Measurements from ENCODE around the gene SIX3.

Gene SIX3

GRCh38 chr2:44941551-44942234 lies at the start of gene SIX3:
TSS of gene SIX3 (plus strand) at chr2:44941702. CDS start at chr2:44942105, 403 bp downstream.
- peak; percentile 38 to 40 for DNase-seq

- no peak for DNase-seq
Observed at GRCh38 chr2:44894058-44894457, 47.4 kb upstream of the SIX3 start.

- no peak for DNase-seq
Observed at GRCh38 chr2:44895061-44895460, 46.4 kb upstream of the SIX3 start.

GRCh38 chr2:44897406-44897805 lies 44.1 kb upstream of the SIX3 start:
- no peak for DNase-seq

- peak in 1 of 2 experiments; percentile 30 for DNase-seq
Observed at GRCh38 chr2:44902217-44903137, 39.0 kb upstream of the SIX3 start.

GRCh38 chr2:44904578-44904977 lies 36.9 kb upstream of the SIX3 start:
- no peak for DNase-seq

- no peak for DNase-seq
Observed at GRCh38 chr2:44906972-44907371, 34.5 kb upstream of the SIX3 start.

- DNase-seq = no peak
Observed at GRCh38 chr2:44909831-44910230, 31.7 kb upstream of the SIX3 start.

- DNase-seq = no peak
Observed at GRCh38 chr2:44912660-44913059, 28.8 kb upstream of the SIX3 start.

- DNase-seq = no peak
Observed at GRCh38 chr2:44916291-44916690, 25.2 kb upstream of the SIX3 start.

- no peak for DNase-seq
Observed at GRCh38 chr2:44918095-44918775, 23.3 kb upstream of the SIX3 start.

- no peak for DNase-seq
Observed at GRCh38 chr2:44920751-44921150, 20.8 kb upstream of the SIX3 start.

GRCh38 chr2:44922776-44923175 lies 18.7 kb upstream of the SIX3 start:
- no peak for DNase-seq

GRCh38 chr2:44925561-44926136 lies 15.9 kb upstream of the SIX3 start:
- no peak for DNase-seq

- no peak for DNase-seq
Observed at GRCh38 chr2:44926957-44927356, 14.5 kb upstream of the SIX3 start.

GRCh38 chr2:44927985-44928482 lies 13.5 kb upstream of the SIX3 start:
- no peak for DNase-seq

GRCh38 chr2:44928483-44929158 lies 12.9 kb upstream of the SIX3 start:
- DNase-seq = no peak

- DNase-seq = no peak
Observed at GRCh38 chr2:44929159-44929734, 12.3 kb upstream of the SIX3 start.

- DNase-seq = no peak
Observed at GRCh38 chr2:44929735-44930273, 11.7 kb upstream of the SIX3 start.

- no peak for DNase-seq
Observed at GRCh38 chr2:44930274-44931197, 11.0 kb upstream of the SIX3 start.
